HG02885 (cell line): Measurements from ENCODE around the gene DAGLB.
"Not testable (repeated sequence)": the region's sequence is repeated elsewhere in the genome, so short reads cannot be mapped to it uniquely, and the experiment has no call there.

ENCODE experiments used
- ATAC-seq: cut with Tn5 transposase; IDR thresholded peaks from one replicate; pipeline ENCODE4 v1.9.1; 2021; ENCODE audit warnings: mild to moderate bottlenecking; ENCODE audit not compliant: unreplicated experiment, poor library complexity

Gene DAGLB

GRCh38 chr7:6402041-6402440 is 45.7 kb downstream of the DAGLB start:
- no peak for ATAC-seq

- no peak for ATAC-seq
These were observed 46.2 kb downstream of the DAGLB start for GRCh38 chr7:6401536-6401935.

- ATAC-seq: not testable (repeated sequence)
These were observed 47.3 kb downstream of the DAGLB start for GRCh38 chr7:6400243-6401105.

GRCh38 chr7:6399351-6399750 is 48.4 kb downstream of the DAGLB start:
- no peak for ATAC-seq

GRCh38 chr7:6398943-6399342 is 48.8 kb downstream of the DAGLB start:
- ATAC-seq: no peak

GRCh38 chr7:6397759-6398495 is 49.8 kb downstream of the DAGLB start:
- not testable (repeated sequence) for ATAC-seq

DNA sequence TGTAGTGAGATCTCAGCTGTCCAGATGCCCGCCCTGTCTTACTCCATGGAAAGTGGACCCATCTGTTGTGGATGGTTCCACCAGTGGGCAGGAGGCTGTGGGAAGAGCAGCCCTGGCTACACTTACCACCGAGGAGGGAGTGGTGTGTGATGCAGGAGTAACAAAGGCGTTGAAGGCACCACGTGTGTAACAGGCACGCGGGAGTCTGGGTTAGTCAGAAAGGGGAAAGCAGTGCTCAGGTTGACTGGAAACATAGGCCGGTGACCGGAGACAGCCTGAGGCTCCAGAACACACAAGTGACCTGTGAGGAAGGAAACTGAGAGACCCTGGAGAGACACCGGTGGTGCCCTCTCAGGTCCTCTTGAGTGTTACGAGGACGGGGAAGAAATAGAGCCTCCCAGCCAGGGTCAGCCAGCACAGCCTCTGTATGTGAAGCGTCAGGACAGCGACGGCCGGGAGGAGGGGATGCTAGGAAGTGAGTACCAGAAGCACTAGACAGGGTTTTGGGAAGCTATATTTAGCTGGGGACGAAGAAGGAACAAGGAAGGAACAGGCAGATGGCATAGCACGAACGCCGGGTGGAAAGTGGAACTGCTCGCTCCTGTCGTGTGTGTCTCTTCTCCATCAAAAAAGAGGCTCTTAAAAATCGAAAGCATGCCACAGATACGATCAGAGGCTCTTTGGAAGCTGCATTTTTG is 51.7 kb downstream of the DAGLB start:
- no peak for ATAC-seq

- ATAC-seq: no peak
These were observed 53.6 kb downstream of the DAGLB start for GRCh38 chr7:6394114-6394513.

DNA sequence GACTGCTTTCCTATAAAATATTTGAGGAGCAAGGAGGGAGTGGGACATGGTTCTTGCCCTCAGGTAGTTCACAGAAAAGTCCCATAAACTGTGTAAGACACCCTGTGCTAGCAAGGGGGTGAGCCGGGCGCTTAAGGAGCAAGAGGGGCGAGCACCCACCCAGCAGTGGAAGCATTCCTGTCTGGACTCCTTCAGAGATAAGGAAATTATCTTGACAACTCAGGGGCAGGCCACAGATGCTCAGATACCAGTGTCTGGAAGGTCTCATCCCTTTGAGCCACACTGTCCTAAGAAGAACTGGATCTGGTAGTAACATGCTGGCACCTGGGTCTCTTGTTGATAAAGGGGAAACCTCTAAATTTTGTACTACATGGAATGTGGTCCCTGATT is 54.1 kb downstream of the DAGLB start:
- no peak for ATAC-seq

DNA sequence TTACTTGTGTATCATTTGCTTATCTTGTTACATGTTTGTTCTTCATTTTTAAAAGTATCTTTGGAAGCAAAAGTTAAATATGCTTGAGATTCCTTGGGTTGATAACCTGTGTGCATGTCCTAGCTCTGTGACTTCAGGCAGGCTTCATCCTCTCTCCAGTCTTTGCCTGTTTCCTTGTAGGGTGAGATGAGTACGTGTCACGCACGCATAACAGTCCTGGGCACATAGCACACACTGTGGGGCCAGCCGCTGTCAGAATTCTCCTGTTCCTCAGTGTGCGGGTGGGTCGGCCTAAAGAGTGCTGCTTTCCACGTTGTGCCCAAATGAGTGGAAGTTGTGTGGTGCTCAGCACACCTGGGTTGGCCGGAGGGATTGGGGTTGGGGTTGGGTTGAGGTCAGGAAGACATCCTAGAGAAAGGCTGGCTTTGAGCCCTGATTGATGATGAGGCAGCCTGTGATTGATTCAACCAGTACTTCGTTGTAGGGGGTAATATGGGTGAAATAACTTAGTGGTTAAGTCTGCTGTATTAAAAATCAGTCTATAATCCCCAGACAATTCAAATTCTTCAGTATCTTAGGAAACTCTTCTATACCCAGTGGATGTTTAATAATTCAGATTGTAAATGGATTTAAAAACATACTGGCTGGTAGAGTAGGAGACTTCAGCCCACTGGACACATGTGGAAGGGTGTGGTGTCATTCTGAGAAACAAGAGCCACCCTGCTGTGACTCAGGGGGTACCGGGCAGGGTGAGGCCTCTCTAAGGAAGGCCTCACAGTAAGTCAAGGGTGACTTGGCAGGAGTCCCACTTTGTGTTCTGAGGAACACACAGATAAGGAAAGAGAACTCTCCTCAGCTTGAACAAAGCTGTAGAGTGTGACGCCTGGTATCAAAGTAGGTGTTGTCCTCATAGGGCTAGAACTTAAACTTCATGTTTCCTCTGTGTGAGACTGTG is 54.8 kb downstream of the DAGLB start:
- ATAC-seq: no peak

- no peak for ATAC-seq
These were observed 58.0 kb downstream of the DAGLB start for GRCh38 chr7:6389728-6390127.

- ATAC-seq: no peak
These were observed 59.9 kb downstream of the DAGLB start for GRCh38 chr7:6387734-6388294.

GRCh38 chr7:6386779-6387178 is 61.0 kb downstream of the DAGLB start:
- ATAC-seq: no peak

GRCh38 chr7:6385909-6386560 is 61.7 kb downstream of the DAGLB start:
- no peak for ATAC-seq

DNA sequence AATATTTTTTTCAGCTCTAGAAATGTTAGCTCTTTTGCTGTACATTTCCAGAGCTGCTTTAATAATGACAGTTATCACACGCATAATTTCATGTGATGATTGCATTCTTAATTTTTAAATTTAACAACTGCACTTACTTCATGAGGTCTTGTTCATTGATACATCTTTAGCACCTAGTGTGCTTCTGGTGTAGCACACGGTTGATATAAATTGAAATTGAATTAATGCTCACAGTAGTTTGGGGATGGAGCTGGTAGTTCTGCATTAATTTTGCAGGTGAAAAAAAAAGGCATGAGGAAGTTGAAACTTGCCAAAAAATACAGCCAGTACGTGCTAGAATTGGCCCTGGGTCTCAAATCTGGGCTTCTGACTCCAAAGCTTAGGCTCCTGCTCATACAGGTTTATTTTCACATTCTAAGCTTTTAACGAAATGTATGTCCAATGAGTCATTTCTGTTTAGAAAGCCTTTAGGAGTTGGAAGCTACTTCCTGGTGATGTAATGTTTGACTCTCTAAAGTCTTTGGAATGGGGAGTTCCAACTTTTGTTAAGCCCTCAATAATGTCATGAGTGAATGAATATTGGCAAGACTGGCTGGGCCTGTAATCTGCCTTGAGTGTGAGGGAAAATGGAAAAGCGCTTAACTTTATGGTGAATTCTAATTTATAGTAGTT is 62.5 kb downstream of the DAGLB start:
- no peak for ATAC-seq

DNA sequence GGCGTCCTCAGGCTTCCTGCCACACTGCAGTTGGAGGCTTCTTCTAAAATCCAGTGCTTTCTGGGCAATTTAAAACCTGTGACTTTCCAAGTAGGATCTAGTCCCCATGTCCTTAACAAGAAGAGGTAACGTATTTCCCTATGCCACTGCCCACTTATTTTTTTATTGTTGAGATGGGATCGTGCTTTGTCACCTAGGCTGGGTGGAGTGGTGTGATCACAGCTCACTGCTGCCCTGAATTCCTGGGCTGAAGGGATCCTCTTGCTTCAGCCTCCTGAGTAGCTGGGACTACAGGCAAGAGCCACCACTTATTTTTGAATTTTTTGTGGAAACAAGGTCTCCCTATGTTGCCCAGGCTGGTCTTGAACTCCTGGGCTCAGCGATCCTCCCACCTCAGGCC is 63.4 kb downstream of the DAGLB start:
- no peak for ATAC-seq

DNA sequence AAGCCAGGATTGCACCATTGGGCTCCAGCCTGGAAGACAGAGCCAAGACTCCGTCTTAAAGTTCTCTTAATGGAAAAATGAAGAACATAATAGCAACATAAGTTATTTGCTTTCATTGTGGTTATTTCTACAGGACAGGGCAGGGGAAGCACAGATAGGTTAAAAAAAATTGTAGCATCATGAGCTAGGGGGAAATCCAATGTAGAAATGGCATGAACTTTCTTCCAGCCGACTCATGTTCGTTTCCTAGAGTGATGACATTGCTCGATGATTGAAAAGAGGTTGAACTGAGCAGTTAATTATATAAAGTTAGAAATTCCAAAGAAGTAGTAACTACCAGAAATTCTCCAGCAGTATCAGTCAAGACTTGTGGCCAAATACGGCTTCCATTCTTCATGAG is 64.9 kb downstream of the DAGLB start:
- no peak for ATAC-seq

DNA sequence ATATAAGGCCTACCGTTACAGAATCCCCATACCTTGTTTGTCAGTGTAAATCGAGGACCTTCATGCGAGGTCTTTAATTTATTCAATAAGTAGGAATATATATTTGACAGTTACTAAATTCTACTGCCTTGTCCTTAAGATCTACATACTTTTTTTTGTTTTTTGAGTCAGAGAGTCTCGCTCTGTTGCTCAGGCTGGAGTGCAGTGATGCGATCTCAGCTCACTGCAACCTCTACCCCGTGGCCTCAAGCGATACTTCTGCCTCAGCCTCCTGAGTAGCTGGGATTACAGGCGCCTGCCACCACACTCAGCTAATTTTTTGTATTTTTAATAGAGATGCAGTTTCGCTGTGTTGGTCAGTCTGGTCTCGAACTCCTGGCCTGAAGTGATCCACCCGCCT is 65.9 kb downstream of the DAGLB start:
- not testable (repeated sequence) for ATAC-seq
